ENCODE data around the gene STX16.

Gene STX16

DNA sequence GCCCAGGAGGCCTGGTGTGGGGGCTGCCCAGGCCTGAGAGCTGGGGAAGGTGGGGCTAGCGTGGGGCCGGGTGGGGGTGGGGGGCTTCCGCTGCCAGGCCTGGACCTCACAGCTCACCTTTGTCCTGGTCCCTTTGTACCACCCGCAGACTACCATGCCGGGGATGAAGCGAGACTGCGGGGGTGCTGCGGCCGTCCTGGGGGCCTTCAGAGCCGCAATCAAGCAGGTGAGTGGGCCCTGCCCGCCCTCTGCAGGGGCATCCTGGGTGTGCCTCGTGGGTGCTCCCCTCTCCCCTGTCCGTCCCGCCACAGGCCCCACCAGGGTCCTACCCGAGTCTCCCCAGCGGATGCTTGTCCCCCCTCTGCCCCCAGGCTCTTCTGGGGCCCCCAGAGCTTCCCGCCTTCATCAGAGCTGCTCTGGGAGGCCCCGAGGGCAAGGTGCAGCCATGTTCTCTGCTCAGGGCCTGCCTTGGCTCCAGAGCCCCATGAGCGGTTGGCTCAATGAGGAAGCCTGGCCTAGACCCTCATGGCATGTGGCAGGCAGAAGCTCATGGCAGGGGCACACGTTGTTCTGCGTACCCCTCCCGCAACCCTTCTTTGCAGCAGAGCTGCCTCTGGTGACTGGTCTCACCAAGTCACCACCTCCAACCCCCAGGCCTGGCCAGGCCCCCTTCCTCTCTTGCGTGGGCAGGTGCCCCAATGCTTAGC lies 56.0 kb downstream of the STX16 start:
- DNase-seq (ENCODE audit: low read depth, low spot score) = no peak
- no peak overlapping the region for H3K27ac ChIP-seq

DNA sequence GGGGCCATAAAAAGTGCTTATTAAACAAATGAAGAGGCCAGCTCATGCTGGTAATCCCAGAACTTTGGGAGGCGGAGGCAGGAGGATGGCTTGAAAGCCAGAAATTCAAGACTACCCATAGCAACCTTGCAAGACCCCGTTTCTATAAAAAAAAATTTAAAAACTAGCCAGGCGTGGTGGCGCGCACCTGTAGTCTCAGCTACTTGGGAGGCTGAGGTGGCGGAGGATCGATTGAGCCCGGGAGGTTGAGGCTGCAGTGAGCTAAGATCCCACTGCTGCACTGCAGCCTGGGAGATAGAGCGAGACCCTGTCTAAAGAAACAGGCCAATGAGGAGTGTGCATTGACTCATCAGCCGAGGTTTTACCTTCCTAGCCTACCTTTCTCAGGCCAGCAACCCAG lies 56.7 kb downstream of the STX16 start:
- no peak for DNase-seq (ENCODE audit: low read depth, low spot score)
- no peak overlapping the region for H3K27ac ChIP-seq

DNA sequence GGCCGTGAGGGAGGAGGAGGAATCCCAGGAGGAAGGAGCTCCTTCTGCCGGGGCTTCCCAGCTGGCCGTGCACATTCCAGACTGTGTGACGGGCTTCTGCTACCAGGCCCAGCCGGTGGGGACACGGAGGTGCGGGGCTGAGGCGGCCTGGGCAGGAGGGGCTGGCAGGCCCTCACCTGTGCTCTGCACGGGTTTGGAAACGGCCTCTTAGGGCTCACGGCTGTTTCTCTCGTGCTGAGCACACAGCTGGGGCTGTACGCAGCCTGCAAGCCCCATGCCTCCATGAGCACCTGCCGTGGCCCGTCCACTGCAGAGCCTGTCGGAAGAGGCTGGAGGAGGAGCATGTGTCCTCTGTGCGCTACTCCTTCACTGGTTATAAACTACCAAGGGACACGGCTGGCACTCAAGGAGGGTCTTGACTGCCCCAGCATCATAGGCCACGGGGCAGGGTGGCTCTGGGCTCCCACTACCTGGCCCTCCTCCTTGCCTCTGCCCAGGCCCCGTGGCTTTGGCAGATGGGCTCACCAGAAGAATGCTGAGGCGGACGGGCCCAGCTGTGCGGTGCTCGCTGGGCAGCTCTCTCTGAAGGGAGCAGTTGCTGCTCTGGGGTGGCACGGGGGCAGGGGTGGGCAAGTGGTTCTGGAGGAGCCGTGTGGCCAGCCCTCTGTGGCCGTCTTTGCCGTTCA lies 57.3 kb downstream of the STX16 start:
- DNase-seq (ENCODE audit: low read depth, low spot score) = no peak

DNA sequence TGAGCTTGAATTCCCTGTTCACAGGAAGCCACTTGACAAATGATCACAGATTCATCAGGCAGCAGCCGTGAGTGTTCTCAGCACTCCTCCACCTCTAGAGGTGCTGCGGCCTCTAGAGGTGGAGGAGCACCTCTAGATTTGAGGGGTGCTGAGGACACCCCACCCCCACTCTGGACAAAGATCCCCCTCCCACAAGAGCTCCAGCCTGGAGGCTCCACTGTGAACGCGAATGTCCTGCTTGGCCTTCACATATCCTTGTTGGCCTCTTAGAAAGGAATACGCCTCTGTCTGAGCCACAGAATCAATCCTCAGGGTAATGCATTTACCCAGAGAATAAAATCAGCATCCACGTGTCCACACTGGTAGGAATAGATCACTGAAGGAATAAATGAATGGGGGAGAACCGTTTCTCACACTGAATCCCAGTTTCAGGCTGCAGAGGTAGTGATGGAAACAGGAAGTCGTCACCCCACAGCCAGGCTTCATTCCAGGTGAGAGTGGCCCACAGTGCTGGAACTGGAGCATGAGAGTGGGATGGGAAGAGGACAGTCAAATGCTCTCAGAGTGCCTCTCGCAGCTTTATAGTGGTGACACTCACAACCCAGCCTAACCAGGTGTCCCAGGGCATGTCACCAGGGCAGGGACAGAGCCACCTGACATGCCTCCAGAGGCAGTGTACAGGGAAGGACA lies 58.1 kb downstream of the STX16 start:
- H3K27ac ChIP-seq = no peak overlapping the region
- no peak for DNase-seq (ENCODE audit: low read depth, low spot score)

More for the DNA sequence above, 57.3 kb downstream of the STX16 start:
- no peak overlapping the region for H3K27ac ChIP-seq

DNA sequence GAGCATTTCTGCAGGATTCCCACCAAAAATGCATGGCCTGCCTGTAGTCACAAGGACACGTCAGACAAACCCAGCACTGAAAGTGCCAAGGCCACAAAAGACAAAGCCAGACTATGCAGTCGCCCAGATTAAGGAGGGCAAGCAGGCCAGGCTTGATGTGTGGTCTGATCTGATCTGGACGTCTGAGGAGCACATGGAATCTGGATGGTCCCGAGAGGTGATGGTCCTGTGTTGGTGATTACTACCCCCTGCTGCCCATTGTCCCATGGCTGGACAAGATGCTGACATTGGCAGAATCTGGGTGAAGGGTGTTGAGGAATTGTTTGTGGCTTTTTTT lies 58.6 kb downstream of the STX16 start:
- no peak for DNase-seq (ENCODE audit: low read depth, low spot score)
- no peak overlapping the region for H3K27ac ChIP-seq

DNA sequence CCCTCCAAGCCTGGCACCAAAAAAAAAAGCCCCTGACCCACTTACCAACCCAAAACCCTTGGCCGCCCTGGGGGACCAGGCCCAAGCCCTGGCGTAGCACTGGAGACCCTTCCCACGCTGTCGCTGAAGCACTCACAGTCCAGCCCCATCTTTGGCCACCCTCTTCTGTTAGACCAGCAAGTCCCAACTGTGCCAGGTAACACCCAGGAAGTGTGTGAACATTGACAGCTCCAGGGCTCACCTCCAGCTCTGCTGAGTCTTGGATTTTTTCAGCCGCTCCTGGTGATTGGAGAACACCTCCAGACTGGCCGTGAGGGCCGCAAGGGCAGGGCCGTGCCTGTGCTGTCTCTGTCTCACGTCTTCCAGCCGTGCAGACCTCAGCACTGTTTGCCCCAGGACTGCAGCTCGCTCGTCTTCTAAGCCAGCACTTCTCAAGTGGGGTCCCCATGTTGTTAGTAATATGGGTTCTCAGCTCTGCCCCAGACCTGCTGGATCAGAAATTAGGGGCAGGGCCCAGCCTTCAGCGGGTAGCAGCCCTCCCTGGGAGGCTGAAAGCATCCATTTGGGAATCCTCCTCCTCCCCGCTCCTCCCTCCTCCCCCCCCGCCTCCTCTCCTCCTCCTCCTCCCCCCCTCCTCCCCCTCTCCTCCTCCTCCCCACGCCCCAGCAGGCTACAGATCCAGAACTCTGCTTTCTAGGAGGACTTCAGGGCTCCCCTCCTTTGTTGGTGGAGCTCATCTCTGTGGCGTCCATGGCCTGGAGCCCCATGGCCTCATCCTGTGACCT lies 59.6 kb downstream of the STX16 start:
- no peak for DNase-seq (ENCODE audit: low read depth, low spot score)
- no peak overlapping the region for H3K27ac ChIP-seq

DNA sequence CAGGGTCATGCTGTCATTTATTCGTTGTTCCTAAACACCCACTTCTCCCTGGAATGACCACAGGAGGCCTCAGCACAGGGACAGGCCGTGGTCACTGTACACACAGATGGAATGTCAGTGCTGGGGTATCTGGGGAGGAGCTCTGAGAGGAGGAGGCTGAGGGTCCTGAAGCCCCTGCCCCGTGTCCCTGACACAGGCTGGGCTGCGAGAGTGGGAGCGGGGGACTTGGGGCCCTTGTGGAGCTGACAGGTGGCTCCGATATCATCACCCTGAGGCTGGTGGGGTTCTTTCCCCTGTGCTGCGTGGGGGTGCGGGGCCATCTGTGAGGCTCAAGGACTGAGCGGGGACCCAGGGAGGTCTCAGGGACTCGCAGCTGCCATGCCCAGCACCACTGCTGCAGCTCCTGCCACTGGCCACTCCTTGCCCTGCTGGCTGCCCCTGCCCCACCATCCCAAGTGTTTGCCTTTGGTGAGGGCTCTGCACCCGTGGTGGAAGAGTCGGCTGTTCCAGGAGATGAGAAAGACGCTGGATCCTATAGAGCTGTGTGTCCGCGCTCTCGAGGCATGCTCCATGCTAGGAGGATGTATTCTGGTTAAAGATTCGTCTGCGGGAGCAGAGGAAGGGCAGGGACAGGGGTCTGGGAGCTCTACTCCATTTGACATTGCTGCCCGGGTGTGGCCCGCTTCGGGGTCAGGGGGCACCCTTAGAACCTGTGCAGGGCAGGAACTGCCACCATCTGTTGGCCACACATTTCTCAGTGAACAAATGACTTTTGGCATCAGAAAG lies 60.4 kb downstream of the STX16 start:
- no peak for DNase-seq (ENCODE audit: low read depth, low spot score)
- no peak overlapping the region for H3K27ac ChIP-seq

DNA sequence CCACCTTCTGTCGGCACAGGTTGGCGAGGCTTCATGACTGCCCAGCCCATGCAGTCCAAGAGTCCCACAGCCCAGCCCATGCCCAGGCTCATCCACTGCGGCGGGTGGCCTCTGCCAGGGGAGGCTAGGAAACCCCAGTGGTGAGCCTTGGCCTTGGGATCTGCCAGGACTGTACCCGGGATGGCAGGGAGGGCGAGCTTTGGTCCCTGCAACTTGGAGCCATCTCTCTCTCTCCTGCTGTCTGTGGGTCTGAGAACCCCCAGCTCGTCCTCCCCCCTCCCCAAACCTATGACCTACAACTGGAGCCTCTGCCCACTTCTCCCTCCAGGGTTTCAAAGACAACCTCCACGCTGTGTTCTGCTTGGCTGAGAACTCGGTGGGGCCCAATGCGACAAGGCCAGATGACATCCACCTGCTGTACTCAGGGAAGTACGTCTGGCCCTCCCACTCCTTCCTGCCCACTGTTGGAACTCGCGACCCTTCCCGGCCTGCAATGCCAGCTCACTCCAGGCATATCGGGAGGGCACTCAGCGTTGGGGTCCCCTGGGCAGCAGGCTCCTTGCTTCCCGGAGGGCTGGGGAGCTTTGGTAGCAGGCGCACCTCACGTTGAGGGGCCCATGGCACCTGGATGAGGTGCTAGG lies 61.2 kb downstream of the STX16 start:
- DNase-seq (ENCODE audit: low read depth, low spot score) = no peak
- no peak overlapping the region for H3K27ac ChIP-seq

DNA sequence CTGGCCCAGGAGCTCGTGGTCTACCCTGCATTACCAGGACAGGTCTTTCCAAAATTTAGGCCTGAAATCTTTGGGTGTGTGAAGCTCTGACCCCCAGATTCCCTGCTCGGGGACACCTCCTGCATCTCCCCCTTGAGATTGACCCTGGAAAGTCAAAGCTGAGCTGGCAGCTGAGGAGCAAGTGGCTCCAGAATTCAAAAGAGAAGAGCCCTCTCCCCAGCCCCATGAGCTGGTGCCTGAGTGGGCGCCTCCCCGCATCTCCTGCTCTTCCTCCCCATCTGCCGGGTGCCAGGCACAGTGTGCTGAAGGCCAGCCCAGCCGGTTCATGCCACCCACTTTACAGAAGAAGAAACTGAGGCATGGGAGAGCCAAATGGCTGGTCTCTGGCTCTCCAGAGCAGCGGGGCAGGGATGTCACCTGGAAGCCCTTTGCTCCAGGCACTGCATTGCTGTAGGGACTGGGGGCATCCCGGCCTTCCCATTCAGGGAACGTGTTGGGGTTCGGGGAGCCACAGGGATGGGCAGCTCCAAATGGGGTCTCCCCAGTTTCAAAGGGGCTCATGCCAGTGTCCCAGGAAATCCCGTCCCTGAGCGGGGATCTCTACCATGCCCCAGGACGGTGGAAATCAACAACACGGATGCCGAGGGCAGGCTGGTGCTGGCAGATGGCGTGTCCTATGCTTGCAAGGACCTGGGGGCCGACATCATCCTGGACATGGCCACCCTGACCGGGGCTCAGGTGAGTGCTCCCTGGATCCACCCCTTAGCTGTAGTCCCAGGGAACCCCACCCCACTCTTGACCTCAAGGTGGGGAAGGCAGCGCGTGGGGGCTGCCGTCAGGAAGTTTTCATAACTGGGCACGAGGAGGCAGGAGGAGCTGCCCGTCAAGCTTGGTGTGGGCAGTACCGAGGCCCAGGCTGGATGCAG lies 62.0 kb downstream of the STX16 start:
- no peak overlapping the region for H3K27ac ChIP-seq
- no peak for DNase-seq (ENCODE audit: low read depth, low spot score)

DNA sequence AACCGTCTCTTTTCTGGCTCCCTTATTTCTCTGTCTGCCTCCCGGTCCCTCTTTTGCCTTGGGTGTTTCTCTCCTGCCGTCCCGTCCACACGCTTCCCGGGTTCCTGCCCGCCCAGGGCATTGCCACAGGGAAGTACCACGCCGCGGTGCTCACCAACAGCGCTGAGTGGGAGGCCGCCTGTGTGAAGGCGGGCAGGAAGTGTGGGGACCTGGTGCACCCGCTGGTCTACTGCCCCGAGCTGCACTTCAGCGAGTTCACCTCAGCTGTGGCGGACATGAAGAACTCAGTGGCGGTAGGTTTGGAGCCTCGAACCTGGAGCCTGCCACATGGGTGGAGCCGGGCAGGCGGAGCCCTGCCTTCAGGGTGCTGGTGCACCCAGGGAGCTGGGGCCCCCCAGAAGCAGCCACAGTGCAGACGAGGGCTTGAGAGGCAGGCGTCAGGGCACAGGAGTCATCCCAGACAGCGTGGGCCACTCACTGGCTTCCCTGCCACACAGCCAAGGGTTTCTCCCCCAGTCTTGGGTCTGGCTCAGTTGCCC lies 62.8 kb downstream of the STX16 start:
- DNase-seq (ENCODE audit: low read depth, low spot score) = no peak
- no peak overlapping the region for H3K27ac ChIP-seq

DNA sequence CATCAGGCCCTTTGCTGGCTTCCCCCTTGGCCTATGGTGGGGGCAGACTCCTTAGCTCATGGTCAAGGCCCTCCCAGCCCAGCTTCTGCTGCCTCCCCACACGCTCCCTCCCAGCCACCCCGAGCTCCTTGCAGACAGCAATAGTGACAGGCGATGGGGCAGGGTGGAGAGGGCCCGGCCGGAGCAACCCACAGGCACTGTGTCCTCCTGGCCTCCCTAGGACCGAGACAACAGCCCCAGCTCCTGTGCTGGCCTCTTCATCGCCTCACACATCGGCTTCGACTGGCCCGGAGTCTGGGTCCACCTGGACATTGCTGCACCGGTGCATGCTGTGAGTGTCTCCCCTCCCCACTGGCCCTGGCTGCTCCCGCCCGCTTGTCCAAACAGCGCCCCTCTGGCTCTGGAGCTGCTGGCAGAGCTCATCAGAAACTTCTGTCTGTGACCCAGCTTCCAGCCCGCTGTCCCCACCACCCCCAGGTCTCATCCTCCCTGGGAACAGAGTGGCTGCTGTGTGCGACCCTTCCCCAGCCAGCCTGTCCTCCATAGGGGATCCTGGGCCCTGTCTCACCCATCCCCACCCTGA lies 63.3 kb downstream of the STX16 start:
- DNase-seq (ENCODE audit: low read depth, low spot score) = no peak
- no peak overlapping the region for H3K27ac ChIP-seq

DNA sequence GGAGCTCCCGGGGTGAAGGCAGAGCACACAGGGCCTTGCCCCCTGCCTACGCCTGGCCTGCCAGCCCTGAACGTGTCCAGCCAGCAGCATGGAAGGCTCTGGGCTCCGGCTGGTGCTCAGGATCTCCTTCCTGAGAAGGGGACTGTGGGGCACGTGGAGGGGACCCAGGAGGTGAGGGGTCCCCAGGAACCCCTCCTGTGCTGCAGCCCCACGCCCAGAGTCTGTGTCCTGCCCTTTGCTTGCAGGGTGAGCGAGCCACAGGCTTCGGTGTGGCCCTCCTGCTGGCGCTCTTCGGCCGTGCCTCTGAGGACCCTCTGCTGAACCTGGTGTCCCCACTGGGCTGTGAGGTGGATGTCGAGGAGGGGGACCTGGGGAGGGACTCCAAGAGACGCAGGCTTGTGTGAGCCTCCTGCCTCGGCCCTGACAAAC lies 63.9 kb downstream of the STX16 start:
- no peak overlapping the region for H3K27ac ChIP-seq
- DNase-seq (ENCODE audit: low read depth, low spot score) = no peak

DNA sequence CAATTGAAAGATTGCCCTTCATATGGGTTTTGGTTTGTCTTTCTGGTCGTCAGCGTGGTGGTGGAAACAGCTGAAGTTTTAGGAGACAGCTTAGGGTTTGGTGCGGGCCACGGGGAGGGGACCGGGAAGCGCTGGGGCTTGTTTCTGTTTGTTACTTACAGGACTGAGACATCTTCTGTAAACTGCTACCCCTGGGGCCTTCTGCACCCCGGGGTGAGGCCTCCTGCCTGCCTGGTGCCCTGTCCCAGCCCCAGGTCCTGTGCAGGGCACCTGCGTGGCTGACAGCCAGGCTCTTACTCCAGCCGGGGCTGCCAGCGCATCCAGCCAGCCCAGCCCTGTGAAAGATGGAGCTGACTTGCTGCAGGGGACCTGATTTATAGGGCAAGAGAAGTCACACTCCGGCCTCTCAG lies 64.3 kb downstream of the STX16 start:
- no peak for DNase-seq (ENCODE audit: low read depth, low spot score)
- H3K27ac ChIP-seq = no peak overlapping the region

DNA sequence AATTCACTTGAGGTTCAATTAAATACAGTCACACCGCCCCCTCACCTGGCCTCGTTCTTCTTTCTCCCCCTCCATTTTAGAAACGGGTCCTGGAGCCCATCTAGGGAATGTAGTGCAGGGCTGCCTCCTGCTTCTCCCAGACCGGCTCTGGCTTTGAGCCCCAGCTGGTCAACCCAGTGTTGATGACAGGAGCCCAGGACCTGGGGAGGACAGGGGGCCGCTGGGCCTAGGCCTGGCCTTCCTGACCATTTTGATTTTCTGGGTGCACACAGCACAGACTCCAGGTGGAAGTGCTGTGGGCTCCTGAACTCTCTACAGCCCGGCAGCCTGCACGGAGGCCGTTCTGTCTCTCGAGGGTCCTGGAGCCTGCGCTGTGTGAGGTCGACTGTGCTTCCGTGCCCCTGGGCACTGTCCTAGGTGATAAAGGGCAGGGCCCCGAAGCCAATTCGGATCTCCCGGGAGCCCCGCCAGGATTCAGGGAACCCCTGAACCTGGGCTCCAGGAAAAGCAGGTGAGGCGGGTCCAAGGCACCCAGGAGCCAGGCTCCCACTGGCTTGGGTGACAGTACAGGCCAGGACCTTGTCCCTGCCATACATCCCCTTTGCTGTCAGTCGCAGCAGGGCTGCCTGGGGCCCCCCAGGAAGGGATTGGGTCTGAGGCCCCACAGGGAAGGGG lies 64.9 kb downstream of the STX16 start:
- DNase-seq (ENCODE audit: low read depth, low spot score) = no peak
- no peak overlapping the region for H3K27ac ChIP-seq

DNA sequence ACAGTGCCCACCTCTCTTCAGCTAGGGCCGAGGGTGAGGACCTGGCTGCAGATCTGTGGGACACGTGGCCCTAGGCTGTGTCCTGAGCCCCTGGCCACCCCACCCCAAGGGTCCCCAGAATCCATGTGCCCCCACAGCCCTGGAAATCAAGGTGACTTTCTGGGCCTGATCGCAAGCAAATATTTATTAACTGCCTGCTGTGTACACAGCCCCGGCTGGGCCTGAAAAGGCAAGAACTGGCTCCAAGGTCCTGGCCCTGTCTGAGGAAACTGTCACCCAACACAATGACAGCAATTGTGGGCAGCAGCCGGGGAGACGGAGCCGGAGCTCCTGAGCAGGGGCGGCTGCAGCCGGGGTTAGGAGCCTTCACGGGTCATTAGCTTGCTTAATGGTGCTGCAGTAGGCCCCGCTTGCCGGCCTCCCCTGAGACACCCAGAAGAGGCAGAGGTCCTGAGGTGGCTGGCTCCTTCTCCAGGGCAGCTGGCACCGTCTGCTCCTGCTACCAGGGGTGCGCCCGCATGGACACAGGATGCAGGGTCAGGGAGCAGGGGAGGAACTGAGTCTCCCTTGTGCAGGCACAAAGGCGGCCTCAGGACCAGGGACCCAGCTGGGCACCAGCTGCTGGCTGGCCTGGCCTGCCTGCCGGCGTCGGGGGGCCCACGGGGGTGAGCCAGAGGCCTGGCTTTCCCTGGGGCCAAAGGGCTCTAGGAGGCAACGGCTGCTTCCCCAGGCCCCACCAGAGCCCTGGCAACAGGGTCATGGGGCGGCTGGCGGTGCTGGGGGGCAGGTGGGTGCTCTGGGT lies 65.6 kb downstream of the STX16 start:
- no peak for DNase-seq (ENCODE audit: low read depth, low spot score)
- H3K27ac ChIP-seq = no peak overlapping the region

DNA sequence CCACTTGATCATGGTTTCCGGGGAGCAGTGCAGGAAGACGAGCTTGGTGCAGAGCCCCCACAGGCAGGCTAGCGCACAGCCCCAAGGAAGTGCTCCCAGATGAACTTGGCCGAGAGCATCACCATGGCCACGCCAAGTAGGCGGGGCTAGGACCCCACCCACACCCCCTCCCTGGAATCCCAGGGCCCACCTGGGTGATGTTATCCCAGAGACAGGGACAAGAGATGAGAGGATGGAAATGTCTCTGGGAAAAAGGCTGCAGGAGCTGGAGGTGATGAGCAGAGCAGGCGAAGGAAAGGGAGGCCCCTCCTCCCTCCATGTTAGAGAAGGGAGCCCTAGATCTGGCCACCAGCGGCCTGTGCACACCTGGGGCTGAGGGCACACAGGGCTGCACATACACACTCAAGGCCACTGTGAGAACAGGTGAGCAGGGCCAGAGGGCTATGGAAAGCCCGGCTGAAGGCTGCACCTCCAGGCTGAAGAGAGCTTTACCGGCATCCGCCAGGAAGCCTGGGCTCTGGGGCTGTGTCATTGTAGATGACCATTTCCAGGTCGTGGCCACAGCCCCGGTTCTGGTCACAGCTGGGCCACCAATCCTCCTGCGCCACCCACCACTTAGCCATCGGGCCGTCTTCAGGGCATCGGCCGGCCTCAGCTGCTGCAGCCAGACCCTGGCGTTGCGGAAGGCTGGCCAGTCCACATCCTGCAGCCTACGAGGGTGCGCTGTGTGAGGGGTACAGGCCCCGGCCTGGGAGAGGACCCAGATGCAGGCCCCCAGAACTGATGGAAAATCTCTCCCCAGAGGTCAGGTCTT lies 66.4 kb downstream of the STX16 start:
- no peak for DNase-seq (ENCODE audit: low read depth, low spot score)
- H3K27ac ChIP-seq = no peak overlapping the region

All from epithelial cell of prostate (primary cell).